ENCODE measurements around the gene UBASH3B. TPM values are rescaled to one million over a fixed set of nuclear protein-coding genes. Genes with fewer than 3 reads are reported as not detected.

Gene UBASH3B
- total RNA-seq, 4 donors from 2014 or later: 9.9 to 36.3 (median 24.3) TPM

GRCh38 chr11:122797651-122798050 lies 142.1 kb downstream of the UBASH3B start:
- DNase-seq (ENCODE audit: low spot score): no peak
- TF ChIP-seq CTCF (IDR thresholded peaks at IDR 0.05): no peak
- no peak for ATAC-seq (ENCODE audit: low FRiP score)

DNA sequence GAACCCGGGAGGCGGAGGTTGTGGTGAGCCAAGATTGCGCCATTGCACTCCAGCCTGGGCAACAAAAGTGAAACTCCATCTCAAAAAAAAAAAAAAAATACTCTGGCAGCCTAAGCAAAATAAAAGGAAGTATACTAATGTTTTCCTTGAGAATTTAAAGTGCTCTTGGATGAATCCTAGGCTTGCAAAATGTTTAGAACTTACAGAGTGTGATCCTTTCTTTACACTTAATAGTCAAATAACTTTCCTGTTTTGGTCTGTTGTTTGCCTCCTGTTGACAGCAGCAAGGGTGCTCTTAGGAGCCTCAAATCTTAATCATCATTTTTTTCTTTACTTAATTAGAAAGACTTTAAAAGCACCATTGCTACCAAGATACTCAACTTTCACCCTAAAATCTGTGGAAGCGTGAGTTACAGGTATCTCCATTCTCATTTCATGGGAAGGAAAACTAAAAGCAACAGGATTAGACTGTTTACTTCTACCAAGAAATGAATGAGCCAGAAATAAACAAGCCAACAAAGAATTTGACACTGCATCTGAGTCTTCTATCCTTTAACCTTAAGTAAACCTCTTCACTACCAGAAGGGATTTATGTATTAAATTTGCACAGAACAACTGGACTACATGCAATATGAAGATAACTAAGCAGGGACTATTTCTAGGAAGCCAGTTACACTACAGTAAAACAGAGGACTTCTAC lies 144.0 kb downstream of the UBASH3B start:
- no peak for ATAC-seq (ENCODE audit: low FRiP score)
- no peak for TF ChIP-seq CTCF (IDR thresholded peaks at IDR 0.05)
- DNase-seq (ENCODE audit: low spot score): no peak

GRCh38 chr11:122802876-122803275 lies 147.4 kb downstream of the UBASH3B start:
- no peak for TF ChIP-seq CTCF (IDR thresholded peaks at IDR 0.05)
- ATAC-seq (ENCODE audit: low FRiP score) (no peak), DNase-seq (ENCODE audit: low spot score) (no peak)

DNA sequence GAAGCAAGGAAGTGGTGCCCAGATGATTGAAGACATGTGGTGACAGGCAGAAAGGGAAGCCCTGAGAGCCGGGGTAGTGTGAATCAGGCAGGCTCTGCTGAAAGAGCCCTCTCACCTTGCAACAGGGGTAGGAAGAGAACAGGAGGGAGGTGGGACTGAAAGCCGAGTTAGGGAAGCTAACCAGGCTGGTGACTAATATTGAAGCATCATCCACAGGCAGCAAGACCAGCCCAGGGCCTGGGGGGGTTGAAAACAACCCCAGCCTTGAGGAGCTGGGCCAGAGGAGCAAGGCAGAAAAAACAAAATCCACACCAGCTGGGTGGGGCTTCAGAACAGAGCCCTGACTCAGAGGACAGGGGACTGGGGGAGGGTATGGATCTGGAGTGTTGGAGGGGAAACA lies 147.8 kb downstream of the UBASH3B start:
- ATAC-seq (ENCODE audit: low FRiP score) (peak; percentile 50), DNase-seq (ENCODE audit: low spot score) (no peak)
- no peak for TF ChIP-seq CTCF (IDR thresholded peaks at IDR 0.05)

- no peak for TF ChIP-seq CTCF (IDR thresholded peaks at IDR 0.05)
- ATAC-seq (ENCODE audit: low FRiP score): no peak
- DNase-seq (ENCODE audit: low spot score): no peak
Observed at GRCh38 chr11:122803716-122804115, 148.2 kb downstream of the UBASH3B start.

GRCh38 chr11:122804161-122804560 lies 148.6 kb downstream of the UBASH3B start:
- no peak for TF ChIP-seq CTCF (IDR thresholded peaks at IDR 0.05)
- DNase-seq (ENCODE audit: low spot score) (no peak), ATAC-seq (ENCODE audit: low FRiP score) (no peak)

DNA sequence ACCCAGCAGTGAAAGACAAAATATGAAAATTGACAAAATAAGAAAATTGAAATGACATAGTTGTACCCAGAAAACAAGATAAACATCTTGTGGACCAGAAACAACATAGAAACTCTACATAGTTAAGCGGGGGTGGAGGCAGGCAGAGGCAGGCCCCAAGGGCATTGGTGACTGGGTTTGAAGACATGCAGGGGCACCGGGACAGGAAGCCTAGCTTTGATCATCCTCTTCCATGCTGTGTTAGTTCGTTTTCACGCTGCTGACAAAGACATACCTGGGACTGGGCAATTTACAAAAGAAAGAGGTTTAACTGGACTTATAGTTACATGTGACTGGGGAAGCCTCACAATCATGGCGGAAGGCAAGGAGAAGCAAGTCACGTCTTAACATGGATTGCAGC lies 149.3 kb downstream of the UBASH3B start:
- DNase-seq (ENCODE audit: low spot score): no peak

More for the DNA sequence above, 149.3 kb downstream of the UBASH3B start:
- no peak for ATAC-seq (ENCODE audit: low FRiP score)
- no peak for TF ChIP-seq CTCF (IDR thresholded peaks at IDR 0.05)

Data from omental fat pad (tissue), 4 donors.